ENCODE data around the gene IFT43.

The IFT43 gene

DNA sequence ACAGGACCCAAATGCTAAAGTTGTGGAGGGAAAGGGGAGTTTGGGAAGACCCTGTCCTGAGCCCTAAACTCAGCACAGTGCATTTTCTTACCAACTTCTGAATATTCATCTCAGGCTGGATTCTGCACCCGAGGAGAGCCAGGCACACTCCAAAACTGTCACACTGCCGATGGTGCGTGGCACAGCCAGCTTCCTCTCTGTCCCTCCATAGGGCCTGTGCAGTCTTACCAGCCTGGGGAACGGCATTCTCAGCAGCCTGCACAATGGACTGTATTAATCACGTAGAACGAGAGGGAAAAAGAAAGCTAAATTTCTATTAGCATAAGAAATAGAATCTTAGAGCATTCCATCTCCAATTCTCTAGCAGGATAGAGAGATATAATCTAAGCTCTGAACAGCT, 94.9 kb downstream of the IFT43 start:
- DNase-seq (ENCODE audit: low spot score), result no peak

DNA sequence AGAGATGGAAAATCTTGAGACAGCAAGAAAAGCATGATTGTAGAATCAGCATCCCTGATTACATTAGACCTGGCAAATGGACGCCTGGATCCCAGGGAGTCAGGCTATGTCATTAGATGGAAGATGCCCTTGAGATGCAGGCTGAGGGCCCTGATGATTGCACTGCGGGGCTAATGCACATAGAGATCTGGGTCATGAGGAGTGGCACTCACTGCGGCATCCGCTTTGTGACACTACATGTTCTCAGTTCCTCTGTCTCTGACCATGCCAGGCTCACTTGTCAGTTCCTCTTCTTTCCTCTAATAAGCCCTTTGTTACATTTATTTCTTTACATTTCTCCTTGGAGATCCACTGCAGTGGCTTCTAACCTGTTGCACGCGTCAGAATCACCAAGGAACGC, 96.1 kb downstream of the IFT43 start:
- no peak for DNase-seq (ENCODE audit: low spot score)

DNA sequence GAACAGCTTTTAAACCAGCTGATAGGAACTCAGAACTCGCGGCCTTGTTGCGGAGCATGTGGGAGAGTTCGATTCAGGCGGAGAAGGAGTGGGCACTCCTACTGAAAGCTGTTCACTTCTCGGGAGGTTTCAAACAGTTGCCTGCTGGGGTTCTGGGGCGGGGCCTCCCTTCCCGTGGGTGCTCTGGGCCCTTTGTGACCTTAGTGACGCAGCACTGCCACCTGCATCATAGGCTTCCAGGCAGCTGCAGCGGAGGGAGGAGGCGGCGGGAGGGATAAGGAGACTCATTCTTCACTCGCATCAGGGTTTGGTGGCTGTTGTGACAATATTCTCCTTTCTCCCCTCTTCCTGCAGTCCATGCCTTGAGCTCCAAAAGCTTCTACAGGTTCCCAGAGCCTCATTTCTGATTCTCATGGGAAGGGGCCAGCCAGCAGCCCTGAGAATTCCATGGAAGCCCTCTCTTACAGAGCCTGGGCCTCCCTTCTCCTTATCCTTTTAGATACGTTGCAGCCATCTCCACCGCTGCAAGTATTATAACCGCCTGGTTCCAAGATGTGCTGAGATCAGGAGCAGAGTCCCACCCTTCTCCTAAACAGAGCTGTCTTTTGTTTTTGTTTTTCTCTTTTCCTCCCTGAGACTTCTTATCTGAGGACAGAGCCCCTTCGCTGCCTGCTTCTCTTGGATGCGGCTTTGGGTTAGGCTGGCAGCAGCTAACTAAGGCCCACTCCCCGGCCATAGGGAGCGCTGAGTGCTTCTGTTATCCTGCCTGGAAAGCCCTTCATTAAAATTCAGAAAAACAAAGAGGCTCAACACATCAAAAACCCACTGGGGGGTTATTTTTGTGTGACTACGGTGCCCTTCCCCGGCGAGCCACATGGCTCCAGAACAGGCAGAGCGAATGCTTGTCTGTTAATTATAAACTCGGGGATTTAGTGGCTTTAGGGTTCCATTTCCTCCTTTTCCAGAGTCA, 98.5 kb downstream of the IFT43 start:
- no peak for DNase-seq (ENCODE audit: low spot score)

DNA sequence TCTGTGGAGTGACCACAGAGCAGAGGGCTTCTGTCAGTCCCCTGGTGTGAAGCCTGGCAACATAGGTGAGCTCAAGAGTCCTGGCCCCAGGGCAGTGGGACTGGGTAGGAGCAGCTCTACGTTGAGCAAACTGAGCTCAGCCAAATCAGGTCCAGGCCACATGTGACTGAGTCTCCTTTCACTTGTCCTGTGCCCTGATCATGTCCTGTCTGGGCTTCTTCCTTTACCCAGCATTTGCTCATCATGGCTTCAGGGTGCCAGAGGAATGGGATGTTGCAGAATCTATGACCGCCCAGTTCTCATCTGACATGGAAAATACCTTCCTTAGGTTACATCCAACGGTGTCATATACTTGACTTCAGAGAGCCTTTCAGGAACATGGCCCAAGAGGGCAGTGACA, 99.8 kb downstream of the IFT43 start:
- DNase-seq (ENCODE audit: low spot score), result no peak

DNA sequence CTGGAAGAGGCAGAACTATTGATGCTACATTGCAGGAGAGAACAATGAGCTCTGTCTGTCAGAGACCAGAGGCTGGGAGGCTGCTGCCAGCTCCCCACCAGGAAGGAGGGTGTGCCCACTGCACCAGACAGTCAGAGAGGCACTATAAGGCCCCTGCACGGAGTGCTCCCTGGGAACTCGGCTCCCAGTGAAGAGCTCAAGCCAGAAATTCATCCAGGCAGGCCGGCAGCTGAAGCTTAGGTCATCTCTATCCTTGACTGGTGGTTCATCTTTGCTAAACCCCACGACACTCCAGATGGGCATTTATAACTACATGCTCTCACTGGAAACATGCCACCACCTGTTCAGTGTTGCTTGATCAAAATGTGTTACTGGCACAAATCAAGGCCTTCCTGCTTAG, 101.1 kb downstream of the IFT43 start:
- no peak for DNase-seq (ENCODE audit: low spot score)

DNA sequence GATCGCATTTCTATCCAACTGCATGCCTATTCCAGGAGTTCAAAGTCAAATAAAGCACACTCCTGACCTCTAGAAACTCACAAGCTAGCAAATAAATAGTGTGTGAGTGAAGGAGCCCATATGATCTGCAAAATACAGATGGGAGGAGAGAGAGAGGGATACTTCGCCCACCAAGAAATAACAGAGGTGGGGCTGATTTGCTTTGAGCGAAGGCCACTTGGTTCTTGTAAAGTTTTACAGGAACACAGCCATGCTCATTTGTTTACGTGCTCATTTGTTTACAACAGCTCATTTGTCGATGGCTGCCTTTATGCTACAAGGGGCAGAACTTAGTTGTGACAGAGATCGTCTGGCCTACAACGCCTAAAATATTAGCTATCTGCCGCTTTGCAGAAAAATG, 102.8 kb downstream of the IFT43 start:
- DNase-seq (ENCODE audit: low spot score), result no peak

DNA sequence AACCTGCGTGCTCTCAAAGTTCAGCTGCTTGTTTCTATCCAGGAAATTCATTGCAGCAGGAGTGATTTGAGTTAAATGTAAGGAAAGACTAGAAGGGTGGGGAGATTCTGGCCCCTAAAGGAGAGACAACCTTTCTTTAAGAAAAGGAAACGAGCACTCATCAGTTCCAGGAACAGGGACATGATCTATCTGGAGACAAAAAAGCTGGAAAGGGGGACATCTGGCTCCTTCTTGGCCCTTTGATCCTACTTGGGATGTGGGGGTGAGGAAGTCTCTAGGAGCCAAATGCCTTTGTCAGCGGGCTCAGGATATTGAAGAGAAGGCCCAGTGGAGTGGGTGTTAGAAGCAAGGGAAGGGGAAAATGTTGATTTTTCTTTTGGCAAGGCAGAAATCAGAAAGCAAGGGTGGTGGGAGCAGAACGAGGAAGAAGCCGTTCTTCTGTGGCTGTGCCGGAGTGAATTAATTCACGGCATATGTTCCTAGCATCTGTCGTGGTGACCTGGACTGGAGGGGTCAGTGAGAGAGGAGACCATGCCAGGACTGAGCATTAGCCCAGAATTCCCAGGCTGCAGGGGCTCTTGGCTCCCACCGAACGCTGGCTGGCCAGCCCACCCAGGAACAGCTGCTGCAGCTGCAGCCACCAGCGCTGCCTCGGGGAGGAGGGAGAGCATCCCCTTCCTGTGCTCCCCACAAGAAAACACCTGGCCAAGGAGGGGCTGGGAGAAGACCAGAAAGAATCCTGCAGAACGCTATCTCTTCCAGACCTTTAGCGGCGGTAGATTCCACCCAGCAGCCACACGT, 103.4 kb downstream of the IFT43 start:
- no peak for DNase-seq (ENCODE audit: low spot score)

DNA sequence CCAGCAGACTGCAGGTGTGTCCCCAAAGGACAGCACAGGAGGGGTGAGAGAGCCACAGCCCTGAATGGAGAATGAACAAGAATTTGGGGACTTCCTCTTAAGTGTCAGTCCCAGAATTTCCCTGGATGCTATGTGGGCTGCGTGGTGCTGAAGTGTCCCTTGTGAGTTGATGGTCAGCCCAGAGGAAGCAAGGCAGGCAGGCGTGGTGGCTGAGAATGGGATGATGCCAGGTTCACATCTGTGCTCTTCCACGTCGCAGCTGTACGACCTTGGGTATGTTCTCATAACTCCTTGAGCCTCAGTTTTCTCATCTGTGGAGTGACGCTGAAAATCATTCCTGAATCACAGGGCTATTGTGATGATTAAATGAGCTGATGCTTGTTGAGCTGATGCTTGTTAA, 104.0 kb downstream of the IFT43 start:
- no peak for DNase-seq (ENCODE audit: low spot score)

DNA sequence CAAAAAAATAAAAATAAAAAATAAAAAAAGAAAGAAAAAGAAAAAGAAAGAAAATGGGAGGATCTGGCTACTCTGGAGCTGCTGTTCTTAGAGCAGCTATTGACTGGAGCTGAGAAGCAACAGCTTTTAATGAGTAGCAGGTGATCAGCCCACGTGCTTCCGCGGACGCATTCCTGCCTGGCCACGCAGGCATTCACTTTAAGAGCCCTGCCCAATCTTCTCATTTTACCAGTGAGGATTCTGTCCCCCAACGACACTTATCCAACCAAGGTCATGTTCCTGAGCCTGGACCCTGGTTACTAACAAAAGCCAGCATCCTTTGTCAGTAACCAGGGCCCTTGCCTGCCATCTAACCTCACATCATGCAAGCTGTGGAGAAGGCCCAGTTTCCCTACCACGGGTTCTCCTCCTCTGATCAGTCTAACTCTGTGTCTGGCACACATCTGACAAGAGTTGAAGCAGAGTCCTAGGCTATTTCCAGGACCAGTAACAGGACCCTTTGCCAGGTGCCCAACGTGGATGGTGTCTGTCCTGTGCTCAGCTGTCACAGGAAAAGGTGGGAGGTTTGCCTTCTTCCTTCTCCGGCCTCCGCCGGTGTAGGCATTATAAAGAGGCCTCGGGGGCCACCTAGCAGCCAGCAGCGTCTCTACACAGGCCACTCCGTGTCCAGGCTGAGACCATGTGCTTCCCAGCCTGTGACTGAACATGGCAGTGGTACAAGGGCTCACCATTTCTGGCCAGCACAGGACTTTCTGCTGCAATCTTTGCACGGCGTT, 105.2 kb downstream of the IFT43 start:
- no peak for DNase-seq (ENCODE audit: low spot score)

DNA sequence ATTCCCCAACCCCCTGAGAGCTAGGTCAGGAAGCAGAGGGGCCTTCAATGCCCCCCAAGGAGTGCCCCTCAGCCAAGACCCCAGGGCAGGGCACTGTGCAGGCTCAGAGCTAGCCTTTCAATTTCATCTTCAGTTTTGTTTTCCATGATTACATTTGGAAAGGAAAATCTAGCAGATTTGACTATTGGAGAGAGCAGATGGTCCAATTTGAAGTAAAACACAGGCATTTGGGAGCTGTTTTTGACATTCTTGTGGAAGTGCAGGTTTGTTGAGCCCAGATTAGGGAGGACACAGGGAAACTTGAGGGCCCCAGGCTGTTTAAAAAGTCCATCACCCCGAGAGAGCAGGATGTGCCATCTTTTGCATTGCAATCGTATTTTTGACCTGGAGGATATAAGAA, 107.5 kb downstream of the IFT43 start:
- no peak for DNase-seq (ENCODE audit: low spot score)

DNA sequence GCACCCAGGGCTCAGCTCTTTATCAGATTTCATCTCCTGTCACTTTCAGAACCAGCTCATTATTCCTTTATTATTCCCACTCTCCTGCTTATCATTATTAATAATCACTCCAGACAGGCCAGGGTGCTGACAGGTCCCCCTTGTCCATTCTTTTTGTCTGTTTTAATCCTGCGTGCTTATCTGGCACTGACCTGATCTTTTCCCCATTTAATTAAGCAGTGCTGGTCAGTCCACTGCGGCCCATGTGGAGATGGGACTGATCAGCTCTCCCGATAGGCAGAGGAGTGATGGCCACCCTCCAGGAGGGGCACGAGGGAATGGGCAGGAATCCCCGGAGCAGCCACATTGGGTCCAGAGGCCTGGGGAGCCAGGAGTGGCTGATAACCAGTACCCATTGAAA, 110.7 kb downstream of the IFT43 start:
- no peak for DNase-seq (ENCODE audit: low spot score)

DNA sequence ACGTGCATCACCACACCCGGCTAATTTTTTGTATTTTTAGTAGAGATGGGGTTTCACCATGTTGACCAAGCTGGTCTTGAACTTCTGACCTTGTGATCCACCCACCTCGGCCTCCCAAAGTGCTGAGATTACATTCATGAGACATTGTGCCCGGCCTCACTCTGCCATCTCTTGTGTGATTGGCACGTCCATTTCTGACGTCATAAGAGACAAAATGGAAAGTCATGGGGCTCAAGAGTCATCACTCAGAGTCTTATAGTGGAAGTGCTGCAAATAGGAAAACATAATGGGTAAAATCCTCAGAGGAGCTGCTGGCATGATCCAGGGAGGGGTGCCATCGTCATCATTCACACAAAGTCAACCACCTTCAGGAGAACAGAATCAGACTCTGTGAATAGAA, 112.0 kb downstream of the IFT43 start:
- no peak for DNase-seq (ENCODE audit: low spot score)

DNA sequence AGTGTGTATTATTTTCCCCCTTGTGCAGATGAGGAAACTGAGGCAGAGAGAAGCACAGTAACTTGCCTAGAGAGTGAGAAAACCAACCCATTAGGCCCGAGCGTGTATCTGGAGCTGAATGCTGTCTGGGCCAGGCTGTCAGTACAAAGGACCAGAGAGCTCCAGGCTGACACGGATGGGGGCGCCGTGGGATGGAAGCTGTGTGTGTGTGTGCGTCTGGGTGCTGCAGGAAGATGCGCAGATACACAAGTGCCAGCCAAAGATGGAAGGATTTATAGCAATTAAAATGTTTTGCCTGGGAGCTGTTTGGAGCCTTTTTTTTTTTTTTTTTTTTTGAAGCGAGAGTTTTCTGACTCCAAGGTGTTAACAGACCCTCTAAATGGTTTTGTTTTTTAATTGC, 112.5 kb downstream of the IFT43 start:
- DNase-seq (ENCODE audit: low spot score), result no peak

DNA sequence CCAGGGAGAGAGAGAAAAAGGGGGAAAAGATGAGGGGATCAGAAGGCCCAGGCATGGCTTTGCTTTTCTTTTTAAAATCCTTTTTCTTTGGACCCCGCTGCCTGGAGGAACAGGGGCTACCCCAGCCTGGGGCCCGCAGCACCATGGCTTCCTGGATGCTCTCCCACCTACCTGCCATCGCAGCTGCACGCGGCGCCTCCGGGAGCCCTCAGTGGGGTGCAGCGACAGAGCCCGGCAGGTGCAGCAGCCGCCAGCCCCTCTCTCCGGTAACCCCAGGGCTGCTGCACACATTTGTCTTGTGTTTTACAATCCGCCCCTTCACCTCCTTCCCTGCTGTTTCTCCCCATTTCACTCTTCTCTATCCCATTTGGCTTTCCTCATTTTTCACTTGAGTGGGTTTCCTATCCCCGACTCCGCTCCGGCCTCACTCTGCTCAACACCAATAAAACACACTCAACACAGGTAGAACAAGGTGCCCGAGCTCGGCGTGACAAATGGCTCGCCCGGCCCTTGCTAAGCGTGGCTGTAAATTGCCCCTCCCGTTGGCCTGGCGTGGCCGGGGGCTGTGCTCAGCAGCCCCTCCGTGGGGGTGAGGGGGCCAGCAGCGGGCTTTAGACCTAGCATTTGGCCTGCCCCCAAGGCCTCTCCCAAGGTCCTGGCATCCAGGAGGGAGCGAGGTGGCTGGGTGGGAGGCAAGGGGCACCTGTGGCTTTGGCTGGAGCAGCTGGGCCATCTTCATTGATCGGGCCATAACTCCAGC, 113.5 kb downstream of the IFT43 start:
- no peak for DNase-seq (ENCODE audit: low spot score)

DNA sequence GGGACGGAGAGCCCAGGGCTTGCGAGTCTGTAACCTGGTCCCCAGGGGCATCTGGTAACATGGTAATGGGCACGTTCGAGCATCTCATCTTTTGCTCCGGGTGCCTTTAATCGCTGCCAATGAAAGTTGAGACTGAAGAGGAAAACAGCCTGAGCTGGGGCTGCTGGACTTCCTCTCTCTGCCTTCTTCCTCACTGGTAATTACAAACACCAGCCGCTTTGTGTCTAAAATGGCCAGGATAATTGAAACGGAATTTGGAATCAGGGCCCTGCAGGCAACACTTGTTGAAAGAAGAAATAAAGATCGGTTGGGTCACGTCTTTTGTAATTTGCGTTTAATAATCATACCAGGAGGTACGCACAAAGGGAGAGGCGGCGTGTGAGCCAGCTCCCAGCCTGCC, 114.7 kb downstream of the IFT43 start:
- no peak for DNase-seq (ENCODE audit: low spot score)

DNA sequence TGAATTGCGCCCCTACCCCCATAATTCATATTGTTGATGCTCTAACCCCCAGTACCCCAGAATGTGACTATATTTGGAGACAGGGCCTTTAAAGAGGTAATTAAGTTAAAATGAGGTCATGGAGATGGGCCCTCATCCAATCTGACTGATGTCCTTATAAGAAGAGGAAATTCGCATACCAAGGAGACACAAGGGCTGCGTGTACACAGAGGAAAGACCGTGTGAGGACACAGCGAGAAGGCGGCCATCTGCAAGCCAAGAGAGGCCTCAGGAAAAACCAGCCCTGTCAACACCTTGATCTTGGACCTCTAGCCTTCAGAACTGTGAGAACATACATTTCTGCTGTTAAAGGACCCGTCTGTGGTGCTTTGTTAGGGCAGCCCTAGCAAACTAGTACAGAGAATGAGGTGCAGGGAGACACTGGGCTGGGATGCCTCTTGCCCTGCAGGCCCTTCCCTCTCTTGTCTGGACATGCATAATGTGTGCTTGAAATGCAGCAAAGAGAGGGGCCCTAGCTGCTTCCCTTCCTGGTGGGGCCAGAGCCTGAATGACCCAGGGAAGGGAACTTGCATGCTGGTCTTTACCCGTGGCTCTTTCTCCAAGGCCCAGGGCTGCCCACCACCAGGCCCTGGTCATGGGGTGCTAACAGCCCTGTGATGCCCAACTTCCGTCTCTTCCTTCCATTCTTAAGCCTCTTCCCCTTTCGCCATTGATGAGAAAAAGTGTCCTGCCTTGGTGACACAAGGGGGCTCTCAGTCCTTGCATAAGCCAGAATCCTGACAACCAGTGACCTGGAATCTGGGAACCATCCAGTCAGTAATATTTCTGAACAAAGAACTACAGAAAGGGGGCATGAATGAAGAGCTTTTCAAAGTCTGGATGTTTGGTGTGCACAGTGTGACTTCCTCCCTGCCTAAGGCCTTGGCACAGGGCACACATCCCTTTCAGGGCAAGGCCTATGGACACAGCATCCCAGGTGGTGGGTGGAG, 116.1 kb downstream of the IFT43 start:
- DNase-seq (ENCODE audit: low spot score), result no peak

DNA sequence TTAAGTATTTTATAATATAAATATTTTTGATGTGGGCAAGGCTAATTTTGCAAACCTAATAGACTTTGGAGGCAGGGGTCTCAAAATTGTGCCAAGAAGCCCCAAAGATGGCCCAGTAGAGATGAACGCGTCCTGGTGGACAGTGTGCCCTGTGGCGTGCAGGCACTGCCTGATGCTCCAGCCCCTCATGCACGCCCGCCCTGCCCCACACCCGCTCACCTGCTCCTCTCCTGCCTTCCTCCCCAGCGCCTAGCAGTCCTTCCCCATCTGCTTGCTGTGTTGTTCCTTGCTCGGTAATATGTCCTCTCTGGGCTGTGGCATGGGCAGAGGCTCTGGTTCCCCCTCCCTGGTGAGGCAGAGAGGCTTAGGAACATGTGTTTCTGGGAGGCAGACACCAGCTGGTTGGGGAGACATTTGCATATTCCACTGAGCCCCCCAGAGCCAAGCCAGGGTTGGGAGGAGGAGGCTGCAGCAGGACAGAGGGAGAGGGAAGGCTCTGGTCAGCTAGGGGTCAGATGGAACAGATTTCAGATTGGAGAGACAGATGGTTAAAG, 119.3 kb downstream of the IFT43 start:
- DNase-seq (ENCODE audit: low spot score), result no peak

DNA sequence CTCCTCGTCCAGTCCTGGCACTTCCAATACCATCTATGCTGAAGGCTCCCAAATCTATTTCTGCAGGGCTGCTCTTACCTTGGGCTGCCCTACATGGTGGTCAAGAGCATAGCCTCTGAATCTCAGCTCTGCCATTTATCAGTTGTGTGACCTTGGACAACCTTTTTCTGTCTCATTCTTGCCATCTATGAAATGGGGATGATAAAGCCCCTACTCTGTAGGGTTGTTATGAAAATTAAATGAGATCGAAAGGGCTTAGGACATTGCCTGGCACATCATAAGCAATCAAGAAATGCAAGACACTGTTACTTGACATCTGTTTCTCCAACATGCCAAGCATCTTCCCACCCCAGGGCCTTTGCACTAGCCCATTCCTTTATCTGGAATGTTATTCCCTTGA, 120.6 kb downstream of the IFT43 start:
- DNase-seq (ENCODE audit: low spot score), result no peak

DNA sequence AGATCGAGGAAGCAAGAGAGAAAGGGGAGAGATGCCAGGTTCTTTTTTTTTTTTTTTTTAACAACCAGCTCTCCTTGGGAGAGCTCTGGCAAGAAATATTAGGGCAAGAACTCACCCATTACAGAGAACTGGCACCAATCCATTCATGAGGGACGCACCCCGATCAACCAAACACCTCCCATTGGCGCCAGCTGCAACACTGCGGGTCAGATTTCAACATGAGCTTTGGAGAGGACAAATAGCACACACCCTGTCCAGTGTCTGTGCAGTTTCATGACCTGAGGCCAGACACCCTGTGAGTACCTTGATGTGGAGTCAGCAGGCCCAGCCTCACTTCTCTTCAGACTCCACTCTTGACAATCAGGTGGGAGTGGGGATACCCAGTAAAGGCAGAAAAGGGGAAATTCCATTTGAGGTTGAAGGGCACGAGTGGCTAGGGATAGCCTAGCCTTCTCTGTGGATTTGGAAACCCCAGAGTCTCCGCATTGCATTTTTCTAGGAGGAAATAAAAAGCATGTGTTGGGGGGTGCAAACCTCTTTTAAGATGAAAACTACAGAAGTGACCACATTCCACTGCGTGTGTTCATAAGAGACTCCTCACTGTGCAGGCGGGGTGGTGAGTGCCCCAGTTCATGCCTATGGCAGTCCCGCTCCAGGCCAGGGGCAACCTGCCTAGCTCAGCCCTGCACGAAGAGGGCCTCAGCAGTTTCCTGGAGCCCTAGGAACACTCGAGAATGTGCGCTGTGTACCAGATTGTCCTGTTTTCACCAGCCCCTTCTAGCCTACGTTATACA, 123.7 kb downstream of the IFT43 start:
- DNase-seq (ENCODE audit: low spot score), result no peak

Data from activated CD4-positive, alpha-beta T cell treated with anti-CD3 and anti-CD28 coated beads, Interleukin-2, Interleukin-4, amounts not matched to agents 100 ng/mL and 50 ng/mL, durations not matched to agents 16 hours and 8 hours (primary cell).